ENCODE data around the gene SLC9A2. TPM values are rescaled to one million over a fixed set of nuclear protein-coding genes. Genes with fewer than 3 reads are reported as not detected.

SLC9A2 gene
- total RNA-seq = not detected

GRCh38 chr2:102619414-102620319, at the start of gene SLC9A2:
Gene SLC9A2, plus strand, starts transcription at chr2:102619553. Its CDS starts 296 bp downstream, at chr2:102619849.
- DNase-seq = no peak

- DNase-seq = no peak
These were observed 43.5 kb upstream of the SLC9A2 start for GRCh38 chr2:102575888-102576287.

DNA sequence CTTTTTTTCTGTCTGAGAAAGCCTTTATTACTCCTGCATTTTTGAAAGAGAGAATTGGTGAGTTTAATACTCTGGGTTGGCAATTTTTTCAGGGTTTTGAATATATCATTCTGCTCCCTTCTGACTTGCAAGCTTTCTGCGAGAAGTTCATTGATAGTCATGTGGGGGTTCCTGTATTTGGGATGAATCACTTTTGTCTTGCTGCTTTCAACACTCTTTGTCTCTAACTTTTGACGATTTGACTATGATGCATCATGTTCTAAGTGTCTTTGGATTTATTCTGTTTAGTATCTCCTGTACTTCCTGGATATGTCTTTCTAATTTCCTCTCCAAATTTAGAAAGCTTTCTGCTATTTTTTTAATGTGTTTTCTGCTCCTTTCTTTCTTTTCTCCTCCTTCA, 41.0 kb upstream of the SLC9A2 start:
- no peak for DNase-seq

- DNase-seq = no peak
These were observed 37.4 kb upstream of the SLC9A2 start for GRCh38 chr2:102581911-102582310.

DNA sequence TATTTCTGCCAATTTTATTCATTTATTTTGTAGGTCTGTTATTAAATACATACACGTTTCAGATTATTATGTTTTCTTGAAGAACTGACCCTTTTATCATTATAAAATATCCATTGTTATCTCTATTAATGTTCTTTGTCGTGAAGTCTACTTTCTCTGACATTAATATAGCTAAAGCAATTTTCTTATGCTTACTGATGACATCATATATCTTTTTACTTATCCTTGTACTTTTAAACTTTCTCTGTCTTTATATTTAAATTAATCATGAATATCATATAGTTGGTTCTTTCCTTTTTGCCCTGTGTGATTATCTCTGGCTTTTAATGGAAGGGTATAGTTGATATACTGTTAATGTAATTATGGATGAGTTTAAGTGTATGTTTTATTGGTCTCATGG, 36.5 kb upstream of the SLC9A2 start:
- no peak for DNase-seq

- DNase-seq = no peak
These were observed 33.4 kb upstream of the SLC9A2 start for GRCh38 chr2:102585847-102586404.

GRCh38 chr2:102588213-102588939, 31.0 kb upstream of the SLC9A2 start:
- DNase-seq = no peak

DNA sequence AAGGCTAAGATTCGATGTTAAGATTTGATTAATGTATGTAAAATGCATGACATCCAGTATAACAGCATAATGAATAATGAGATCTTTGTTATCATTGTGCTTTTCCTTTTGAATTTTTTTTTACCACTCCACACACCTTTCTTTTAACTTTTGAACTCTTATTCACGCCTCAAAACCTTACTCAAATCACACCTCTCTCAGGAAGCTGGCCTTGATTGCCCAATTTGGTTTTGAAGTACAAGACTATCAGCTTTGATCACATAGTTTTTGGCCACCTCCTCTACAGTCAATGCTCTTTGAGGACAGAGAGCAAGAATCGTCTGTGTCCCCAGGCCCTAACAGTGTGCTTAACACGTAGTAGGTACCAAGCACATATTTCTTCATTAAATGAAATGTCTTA, 29.9 kb upstream of the SLC9A2 start:
- DNase-seq = no peak

DNA sequence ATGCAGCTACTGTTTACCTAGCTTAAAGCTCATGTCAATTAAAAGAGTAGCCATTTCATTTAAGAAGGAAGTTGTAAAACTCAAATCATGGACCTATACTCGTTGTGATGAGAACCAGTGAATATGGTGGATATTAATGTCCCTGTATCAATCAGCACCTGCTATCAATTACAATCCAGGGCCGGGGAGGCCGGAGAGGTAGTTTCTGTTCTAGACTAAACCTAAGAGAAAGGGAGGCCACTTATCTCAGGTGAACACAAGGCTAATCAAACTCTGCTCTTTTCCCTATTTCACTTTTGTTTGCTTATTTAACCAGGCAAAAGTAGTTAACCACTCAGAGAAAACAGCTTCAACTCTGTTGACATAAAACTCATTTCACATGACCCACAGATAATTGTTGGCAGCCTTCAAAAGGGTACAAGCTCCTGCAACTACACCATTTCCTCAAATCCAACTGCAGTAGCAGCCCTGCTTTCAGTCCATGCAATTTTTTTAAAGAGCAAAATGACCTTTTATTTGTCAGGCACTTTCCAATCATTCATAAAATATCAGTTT, 27.8 kb upstream of the SLC9A2 start:
- DNase-seq = no peak

DNA sequence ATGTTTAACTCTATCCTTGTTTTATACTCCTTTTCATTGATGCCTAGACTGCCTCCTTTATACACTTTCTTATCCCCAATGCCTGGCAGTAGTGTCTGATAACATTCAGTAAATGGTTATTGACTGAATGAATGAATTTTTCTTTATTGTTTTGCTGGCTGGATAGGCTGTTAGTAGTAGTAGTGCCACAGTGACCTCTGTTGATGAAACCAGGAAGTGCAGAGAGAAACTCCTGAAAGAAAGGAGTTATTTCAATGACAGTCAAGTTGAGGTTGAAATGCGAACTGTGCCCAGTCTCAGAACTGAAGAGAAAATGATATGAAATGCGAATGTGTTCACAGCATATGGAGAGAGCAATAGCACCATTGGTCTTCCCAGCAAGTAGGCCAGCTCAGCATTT, 26.8 kb upstream of the SLC9A2 start:
- DNase-seq = no peak

DNA sequence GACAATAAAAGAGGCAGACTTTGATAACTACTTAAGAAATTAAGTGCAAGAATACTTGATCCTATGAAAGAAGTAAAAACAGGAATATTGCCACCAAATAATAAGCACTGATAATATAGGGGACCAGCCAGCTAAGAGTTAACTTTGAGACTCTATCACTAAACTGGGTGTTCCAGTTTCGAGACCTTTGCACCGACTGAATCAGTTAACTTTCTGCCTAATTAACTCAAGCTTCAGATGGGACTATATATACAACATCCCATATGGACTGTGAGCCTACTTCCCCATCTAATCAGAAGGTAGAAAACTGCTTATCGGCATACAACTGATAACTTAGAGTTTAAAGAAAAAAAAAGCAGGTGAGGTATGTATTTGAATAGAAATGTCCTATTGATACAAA, 25.8 kb upstream of the SLC9A2 start:
- DNase-seq = no peak

DNA sequence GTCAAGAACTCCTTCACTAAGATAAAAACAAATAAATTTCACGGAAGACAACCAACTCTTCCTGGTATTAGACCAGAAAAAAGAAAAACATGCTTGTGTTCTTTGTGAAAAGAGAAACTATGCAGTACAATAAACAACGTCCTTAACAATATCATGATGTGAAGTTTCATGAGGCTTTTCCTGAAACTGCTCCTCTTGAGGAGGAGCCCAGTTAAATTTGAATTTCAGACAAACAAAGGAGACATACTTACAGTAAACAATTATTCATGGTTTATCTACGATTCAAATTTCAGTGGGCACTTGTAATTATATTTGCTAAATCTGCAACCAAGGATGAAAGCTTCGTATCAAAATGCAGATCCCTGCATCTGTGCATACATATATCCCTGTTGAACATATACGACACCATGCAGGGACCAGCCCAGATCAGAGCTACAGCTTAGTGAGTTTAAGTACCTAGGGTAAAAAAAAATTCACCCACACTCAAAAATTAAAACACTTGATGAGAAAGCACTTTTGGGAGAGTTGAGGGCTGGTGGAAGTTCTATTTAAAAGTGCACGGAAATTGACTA, 24.8 kb upstream of the SLC9A2 start:
- no peak for DNase-seq

DNA sequence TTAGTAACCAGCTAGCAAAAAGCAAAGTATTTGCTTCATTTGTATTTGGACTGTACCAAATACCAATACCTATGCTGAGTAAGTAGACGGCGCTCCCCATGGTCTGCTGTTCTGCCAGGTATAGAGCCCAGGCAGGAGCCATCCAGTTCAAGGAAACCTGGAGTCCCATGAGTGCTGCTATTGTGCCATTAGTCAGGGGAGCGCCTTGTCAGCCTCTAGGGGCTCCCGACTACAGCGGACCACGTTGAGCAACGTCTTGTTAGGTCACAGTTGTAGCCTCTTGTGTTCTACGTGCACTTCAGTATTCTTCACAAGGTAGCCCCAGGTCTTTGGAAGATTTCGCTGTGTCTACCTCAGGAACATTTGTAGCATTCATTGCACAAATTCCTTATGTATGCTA, 21.6 kb upstream of the SLC9A2 start:
- DNase-seq = no peak

- DNase-seq = no peak
These were observed 19.9 kb upstream of the SLC9A2 start for GRCh38 chr2:102599486-102599885.

DNA sequence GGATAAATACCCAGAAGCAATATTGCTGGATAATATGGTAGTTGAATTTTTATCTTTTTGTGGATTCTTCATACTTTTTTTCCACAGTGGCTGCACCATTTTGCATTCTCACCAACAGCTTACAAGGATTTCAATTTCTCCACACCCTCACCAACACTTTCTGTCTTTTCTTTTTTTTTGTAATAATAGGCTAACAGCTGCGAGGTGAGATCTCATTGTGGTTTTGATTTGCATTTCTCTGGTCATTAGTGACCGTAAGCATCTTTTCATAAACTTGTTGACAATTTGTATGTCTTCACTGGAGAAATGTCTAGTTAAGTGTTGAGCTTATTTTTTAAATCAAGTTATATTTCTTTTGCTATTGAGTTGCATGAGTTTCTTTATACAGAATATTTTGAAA, 17.6 kb upstream of the SLC9A2 start:
- DNase-seq = no peak

DNA sequence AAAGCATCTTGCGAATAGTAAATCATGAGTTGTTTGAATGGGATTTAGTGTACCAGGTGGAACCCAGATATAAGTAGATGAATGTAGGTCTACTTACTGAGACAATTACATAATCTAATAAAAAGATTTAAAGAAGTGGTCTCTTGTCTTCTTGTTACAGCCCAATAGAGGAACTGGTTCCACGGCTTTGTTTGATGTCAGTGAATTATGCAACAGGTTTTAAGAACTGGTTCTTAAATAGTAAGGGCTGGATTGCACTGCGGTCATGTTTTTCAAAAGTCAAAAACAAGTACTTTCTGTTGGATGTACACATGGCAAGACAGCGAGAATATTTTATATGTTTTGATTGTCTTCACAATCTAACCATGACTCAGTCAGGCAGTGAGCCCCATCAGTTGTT, 15.4 kb upstream of the SLC9A2 start:
- no peak for DNase-seq

- no peak for DNase-seq
These were observed 14.6 kb upstream of the SLC9A2 start for GRCh38 chr2:102604769-102605168.

GRCh38 chr2:102606353-102606752, 13.0 kb upstream of the SLC9A2 start:
- DNase-seq = no peak

GRCh38 chr2:102615620-102616436, 3.5 kb upstream of the SLC9A2 start:
- no peak for DNase-seq

GRCh38 chr2:102618452-102619413, 620 bp upstream of the SLC9A2 start:
- no peak for DNase-seq

- DNase-seq = no peak
These were observed 979 bp downstream of the SLC9A2 start for GRCh38 chr2:102620332-102620731.
